Chondrocyte (in vitro differentiated cells): ENCODE data around the gene GPC3. TPM values are rescaled to one million over a fixed set of nuclear protein-coding genes. Genes with fewer than 3 reads are reported as not detected.

Experiments
- DNase-seq: peaks from one replicate; pipeline ENCODE4 v3.0.0; 2021; ENCODE audit warnings: mixed read lengths, low spot score
- H3K27ac Mint-ChIP-seq: one replicate; pipeline ENCODE4 v1.8.0; 2021; ENCODE audit warnings: mild to moderate bottlenecking, moderate library complexity, mixed read lengths; ENCODE audit not compliant: unreplicated experiment
- H3K27me3 Mint-ChIP-seq: 2 replicates; pipeline ENCODE4 v1.8.0; 2021; ENCODE audit warnings: low read depth, mixed read lengths
- H3K36me3 Mint-ChIP-seq: 2 replicates; pipeline ENCODE4 v1.8.0; 2021; ENCODE audit warnings: low read depth, mixed read lengths
- H3K4me1 Mint-ChIP-seq: 2 replicates; pipeline ENCODE4 v1.8.0; 2021; ENCODE audit warnings: low read depth, mild to moderate bottlenecking, mixed read lengths
- H3K4me3 Mint-ChIP-seq: one replicate; pipeline ENCODE4 v1.8.0; 2021; ENCODE audit warnings: mild to moderate bottlenecking, moderate library complexity, mixed read lengths; ENCODE audit not compliant: unreplicated experiment
- H3K9me3 Mint-ChIP-seq: 2 replicates; pipeline ENCODE4 v1.8.0; 2021; ENCODE audit warnings: low read depth, mixed read lengths
- total RNA-seq: library from RNA; stranded (reverse); gene quantifications from 3 replicates; pipeline ENCODE4 v1.2.1, GENCODE V29; 2021
- TF ChIP-seq, protein P1 (sequence below): fragments of 200-600 bp; sonication (generic); IDR thresholded peaks from 2 replicates; pipeline ENCODE4 v1.5.0; 2021; ENCODE audit warnings: antibody characterized with exemption, mild to moderate bottlenecking, moderate library complexity

The GPC3 gene
- total RNA-seq, 1 donor from 2014 or later: 1.9 TPM

GRCh38 chrX:133674726-133675470 lies 310.5 kb downstream of the GPC3 start:
- Mint-ChIP-seq H3K4me1 (peaks cover 18% of the 10 kb centered on the region), H3K27me3 (peaks cover 2% of the 10 kb centered on the region), H3K36me3 (no peaks in the 10 kb centered on the region), H3K27ac (no peak overlapping the region), H3K9me3 (no peaks in the 10 kb centered on the region), H3K4me3 (no peak overlapping the region)
- TF ChIP-seq, protein P1, sequence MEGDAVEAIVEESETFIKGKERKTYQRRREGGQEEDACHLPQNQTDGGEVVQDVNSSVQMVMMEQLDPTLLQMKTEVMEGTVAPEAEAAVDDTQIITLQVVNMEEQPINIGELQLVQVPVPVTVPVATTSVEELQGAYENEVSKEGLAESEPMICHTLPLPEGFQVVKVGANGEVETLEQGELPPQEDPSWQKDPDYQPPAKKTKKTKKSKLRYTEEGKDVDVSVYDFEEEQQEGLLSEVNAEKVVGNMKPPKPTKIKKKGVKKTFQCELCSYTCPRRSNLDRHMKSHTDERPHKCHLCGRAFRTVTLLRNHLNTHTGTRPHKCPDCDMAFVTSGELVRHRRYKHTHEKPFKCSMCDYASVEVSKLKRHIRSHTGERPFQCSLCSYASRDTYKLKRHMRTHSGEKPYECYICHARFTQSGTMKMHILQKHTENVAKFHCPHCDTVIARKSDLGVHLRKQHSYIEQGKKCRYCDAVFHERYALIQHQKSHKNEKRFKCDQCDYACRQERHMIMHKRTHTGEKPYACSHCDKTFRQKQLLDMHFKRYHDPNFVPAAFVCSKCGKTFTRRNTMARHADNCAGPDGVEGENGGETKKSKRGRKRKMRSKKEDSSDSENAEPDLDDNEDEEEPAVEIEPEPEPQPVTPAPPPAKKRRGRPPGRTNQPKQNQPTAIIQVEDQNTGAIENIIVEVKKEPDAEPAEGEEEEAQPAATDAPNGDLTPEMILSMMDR: no peak
- no peak for DNase-seq

- Mint-ChIP-seq H3K27ac (no peak overlapping the region), H3K27me3 (peaks cover 2% of the 10 kb centered on the region), H3K4me3 (no peak overlapping the region), H3K36me3 (no peaks in the 10 kb centered on the region), H3K9me3 (no peaks in the 10 kb centered on the region), H3K4me1 (peaks cover 35% of the 10 kb centered on the region)
- DNase-seq: no peak
- TF ChIP-seq, protein P1: peak; percentile 98
These were observed 315.0 kb downstream of the GPC3 start for GRCh38 chrX:133670383-133670782.

DNA sequence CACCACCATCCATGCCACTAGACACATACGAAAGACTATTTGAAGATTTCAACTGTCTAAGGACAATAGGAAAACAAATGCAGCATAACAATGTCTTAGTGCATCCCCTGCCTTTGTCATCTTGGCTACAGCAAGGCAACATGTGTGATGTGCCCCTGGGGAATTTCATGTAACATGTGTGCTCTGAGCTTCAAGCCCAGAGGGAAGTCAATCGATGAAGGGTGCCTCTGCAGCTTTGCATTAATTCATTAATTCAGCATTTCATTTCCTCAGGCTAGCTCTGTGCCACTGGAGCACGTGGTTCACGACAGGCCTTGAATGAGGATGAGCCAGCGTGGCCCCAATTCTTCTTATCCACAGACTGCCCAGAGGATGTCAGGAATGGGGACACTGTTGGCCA lies 316.2 kb downstream of the GPC3 start:
- no peaks in the 10 kb centered on the region for H3K9me3 Mint-ChIP-seq
- H3K27me3 Mint-ChIP-seq: peaks cover 2% of the 10 kb centered on the region
- H3K36me3 Mint-ChIP-seq: no peaks in the 10 kb centered on the region
- no peak overlapping the region for H3K4me3 Mint-ChIP-seq
- H3K27ac Mint-ChIP-seq: no peak overlapping the region
- H3K4me1 Mint-ChIP-seq: peaks cover 25% of the 10 kb centered on the region
- DNase-seq: no peak
- TF ChIP-seq, protein P1: no peak

DNA sequence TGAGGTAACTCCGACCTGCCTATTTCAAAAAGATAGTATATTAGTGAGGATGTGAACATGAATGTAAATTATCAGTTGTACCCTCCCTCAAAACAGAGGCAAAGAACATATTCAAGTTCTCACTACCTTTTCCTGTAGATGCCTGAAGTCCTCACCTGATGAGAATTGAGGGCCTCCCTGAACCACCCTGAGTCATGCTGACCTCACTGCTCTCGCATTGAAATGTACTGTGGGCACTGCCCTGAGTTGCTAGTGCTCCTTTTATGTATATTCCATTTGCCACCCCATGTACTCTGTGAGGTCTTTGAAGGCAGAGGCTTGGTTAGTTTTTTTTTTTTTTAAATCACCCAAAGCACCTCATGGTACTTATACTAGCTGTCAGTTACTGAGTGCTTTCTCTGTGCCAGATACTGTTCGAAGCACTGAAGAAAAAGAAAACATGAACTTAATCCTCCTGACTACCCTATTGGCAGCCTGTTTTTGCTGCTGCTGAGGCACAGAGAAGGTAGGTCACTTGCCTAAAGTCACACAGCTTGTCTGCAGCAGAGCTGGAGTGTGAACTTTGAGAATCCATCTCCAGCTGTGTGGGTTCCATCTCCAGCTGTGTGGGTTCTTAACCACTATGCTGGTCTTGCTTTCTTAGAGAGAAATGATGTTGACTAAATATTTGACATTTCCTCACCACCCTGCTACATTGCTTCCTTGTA lies 317.0 kb downstream of the GPC3 start:
- no peak for DNase-seq
- Mint-ChIP-seq H3K27me3 (peaks cover 2% of the 10 kb centered on the region), H3K4me1 (peaks cover 25% of the 10 kb centered on the region), H3K27ac (no peak overlapping the region), H3K4me3 (no peak overlapping the region), H3K36me3 (no peaks in the 10 kb centered on the region), H3K9me3 (no peaks in the 10 kb centered on the region)
- TF ChIP-seq, protein P1: no peak

- H3K27me3 Mint-ChIP-seq: peaks cover 2% of the 10 kb centered on the region
- H3K4me3 Mint-ChIP-seq: no peak overlapping the region
These were observed 319.1 kb downstream of the GPC3 start for GRCh38 chrX:133666256-133666655.

More at GRCh38 chrX:133666256-133666655, 319.1 kb downstream of the GPC3 start:
- Mint-ChIP-seq H3K36me3 (no peaks in the 10 kb centered on the region), H3K27ac (no peak overlapping the region), H3K9me3 (no peaks in the 10 kb centered on the region), H3K4me1 (peaks cover 25% of the 10 kb centered on the region)
- TF ChIP-seq, protein P1: no peak
- no peak for DNase-seq
